C1 segment of cervical spinal cord (tissue), 14 donors: ENCODE results near the gene AKAP12.

Experiments used
- DNase-seq, 14 donors: peaks; one replicate each; lab custom pipeline; 2025; lab: John Stamatoyannopoulos, UW

Gene AKAP12

GRCh38 chr6:151239603-151240035, at the start of gene AKAP12:
Gene AKAP12, plus strand, starts transcription at chr6:151239967. Its CDS starts 596 bp downstream, at chr6:151240563.
- DNase-seq: peak in 6 of 14 donors; percentile 3 to 86 (median 28)

- DNase-seq: no peak
Observed at GRCh38 chr6:151191527-151191926, 48.2 kb upstream of the AKAP12 start.

GRCh38 chr6:151196555-151196954, 43.2 kb upstream of the AKAP12 start:
- no peak for DNase-seq

GRCh38 chr6:151197556-151197955, 42.2 kb upstream of the AKAP12 start:
- DNase-seq: no peak

GRCh38 chr6:151199991-151200390, 39.8 kb upstream of the AKAP12 start:
- DNase-seq: no peak

- no peak for DNase-seq
Observed at GRCh38 chr6:151205721-151206600, 33.8 kb upstream of the AKAP12 start.

- no peak for DNase-seq
Observed at GRCh38 chr6:151207674-151208073, 32.1 kb upstream of the AKAP12 start.

GRCh38 chr6:151209071-151209831, 30.5 kb upstream of the AKAP12 start:
- DNase-seq: peak in 1 of 14 donors; percentile 28

- no peak for DNase-seq
Observed at GRCh38 chr6:151211075-151211474, 28.7 kb upstream of the AKAP12 start.

- no peak for DNase-seq
Observed at GRCh38 chr6:151213352-151213751, 26.4 kb upstream of the AKAP12 start.

- DNase-seq: no peak
Observed at GRCh38 chr6:151215999-151216398, 23.8 kb upstream of the AKAP12 start.

- no peak for DNase-seq
Observed at GRCh38 chr6:151216804-151217203, 23.0 kb upstream of the AKAP12 start.

- DNase-seq: no peak
Observed at GRCh38 chr6:151219192-151219591, 20.6 kb upstream of the AKAP12 start.

- no peak for DNase-seq
Observed at GRCh38 chr6:151224076-151224475, 15.7 kb upstream of the AKAP12 start.

GRCh38 chr6:151225919-151226318, 13.8 kb upstream of the AKAP12 start:
- DNase-seq: no peak

- no peak for DNase-seq
Observed at GRCh38 chr6:151228788-151229400, 10.9 kb upstream of the AKAP12 start.

GRCh38 chr6:151229401-151230276, 10.1 kb upstream of the AKAP12 start:
- no peak for DNase-seq

GRCh38 chr6:151230277-151230577, 9.5 kb upstream of the AKAP12 start:
- DNase-seq: no peak

GRCh38 chr6:151232899-151233298, 6.9 kb upstream of the AKAP12 start:
- DNase-seq: no peak

GRCh38 chr6:151233731-151234130, 6.0 kb upstream of the AKAP12 start:
- no peak for DNase-seq

GRCh38 chr6:151236668-151237401, 2.9 kb upstream of the AKAP12 start:
- DNase-seq: no peak
